Choroid plexus epithelial cell (primary cell): ENCODE data around the gene KCTD17.

Experiments used
- DNase-seq: peaks from one replicate; pipeline ENCODE4 v3.0.0-alpha.2; 2010; ENCODE audit warnings: low read depth
- H3K4me3 ChIP-seq: 2 replicates; pipeline ENCODE4 v1.5.1; 2011; ENCODE audit warnings: low read depth, mild to moderate bottlenecking, control low read depth, low read length, moderate library complexity
- CTCF ChIP-seq: conservative IDR thresholded peaks from 2 replicates; pipeline ENCODE4 v1.5.1; 2011; ENCODE audit warnings: low read depth, mild to moderate bottlenecking, control low read depth, inconsistent platforms, low read length, moderate library complexity

KCTD17 gene

GRCh38 chr22:37015587-37015878 lies 36.0 kb upstream of the KCTD17 start:
- no peak for TF ChIP-seq CTCF
- no peak overlapping the region for H3K4me3 ChIP-seq
- no peak for DNase-seq

- no peak for DNase-seq
- TF ChIP-seq CTCF, result no peak
- no peak overlapping the region for H3K4me3 ChIP-seq
These were observed 35.2 kb upstream of the KCTD17 start for GRCh38 chr22:37016134-37016910.

GRCh38 chr22:37017356-37017755 lies 34.2 kb upstream of the KCTD17 start:
- DNase-seq, result no peak
- no peak for TF ChIP-seq CTCF
- no peak overlapping the region for H3K4me3 ChIP-seq

GRCh38 chr22:37018086-37018814 lies 33.3 kb upstream of the KCTD17 start:
- no peak for TF ChIP-seq CTCF
- peak overlapping the region; percentile 85 for H3K4me3 ChIP-seq
- DNase-seq, result no peak

GRCh38 chr22:37018815-37019308 lies 32.7 kb upstream of the KCTD17 start:
- DNase-seq, result peak; percentile 30
- no peak for TF ChIP-seq CTCF
- peak overlapping the region; percentile 85 for H3K4me3 ChIP-seq

GRCh38 chr22:37019309-37020191 lies 32.0 kb upstream of the KCTD17 start, which contains the start of the genes MPST and TST:
Gene MPST (plus strand): TSS chr22:37019742. CDS start chr22:37019837, 95 bp downstream.
Gene TST (minus strand): TSS chr22:37019447. CDS start chr22:37018732, 715 bp downstream.
- no peak for TF ChIP-seq CTCF
- DNase-seq, result peak; percentile 67
- peak within 1 kb of the TSS; percentile 85 for H3K4me3 ChIP-seq
